ENCODE results near the gene SYVN1.

SYVN1 gene

GRCh38 chr11:65132988-65133700, 1.2 kb downstream of the SYVN1 start:
- Histone ChIP-seq H3K9me3 (ENCODE audit: control insufficient read depth, insufficient read depth, low read length) (no peaks in the 10 kb centered on the region), H3K27me3 (ENCODE audit: control insufficient read depth, insufficient read depth, low read length) (no peaks in the 10 kb centered on the region), H3K36me3 (ENCODE audit: control insufficient read depth, insufficient read depth, low read length) (peaks cover 21% of the 10 kb centered on the region), H3K27ac (ENCODE audit: low read length) (no peak overlapping the region), H3K4me3 (ENCODE audit: low read length) (peak overlapping the region; percentile 90; the same call in 1 of the 2 replicates), H3K4me1 (ENCODE audit: control insufficient read depth, insufficient read depth, low read length) (peaks cover 2% of the 10 kb centered on the region; the same call in 1 of the 2 replicates)
- no CpG with 5 or more reads among the region's 18 CpGs for WGBS (ENCODE audit: insufficient coverage, insufficient read length)
- DNase-seq (ENCODE audit: low read depth, low spot score), result no peak

- H3K4me3 ChIP-seq (ENCODE audit: low read length), result no peak overlapping the region
- no peak for DNase-seq (ENCODE audit: low read depth, low spot score)
- peaks cover 2% of the 10 kb centered on the region; the same call in 1 of the 2 replicates for H3K4me1 ChIP-seq (ENCODE audit: control insufficient read depth, insufficient read depth, low read length)
- no peak overlapping the region for H3K27ac ChIP-seq (ENCODE audit: low read length)
- no CpG with 5 or more reads among the region's 10 CpGs for WGBS (ENCODE audit: insufficient coverage, insufficient read length)
- peaks cover 28% of the 10 kb centered on the region for H3K36me3 ChIP-seq (ENCODE audit: control insufficient read depth, insufficient read depth, low read length)
- no peaks in the 10 kb centered on the region for H3K9me3 ChIP-seq (ENCODE audit: control insufficient read depth, insufficient read depth, low read length)
- no peaks in the 10 kb centered on the region for H3K27me3 ChIP-seq (ENCODE audit: control insufficient read depth, insufficient read depth, low read length)
Measured at GRCh38 chr11:65132238-65132987, 1.9 kb downstream of the SYVN1 start.

GRCh38 chr11:65131895-65132237, 2.5 kb downstream of the SYVN1 start:
- DNase-seq (ENCODE audit: low read depth, low spot score), result no peak
- Histone ChIP-seq H3K27ac (ENCODE audit: low read length) (no peak overlapping the region), H3K9me3 (ENCODE audit: control insufficient read depth, insufficient read depth, low read length) (no peaks in the 10 kb centered on the region), H3K27me3 (ENCODE audit: control insufficient read depth, insufficient read depth, low read length) (no peaks in the 10 kb centered on the region), H3K4me3 (ENCODE audit: low read length) (no peak overlapping the region), H3K36me3 (ENCODE audit: control insufficient read depth, insufficient read depth, low read length) (peaks cover 30% of the 10 kb centered on the region), H3K4me1 (ENCODE audit: control insufficient read depth, insufficient read depth, low read length) (peaks cover 2% of the 10 kb centered on the region; the same call in 1 of the 2 replicates)
- no CpG with 5 or more reads among the region's 6 CpGs for WGBS (ENCODE audit: insufficient coverage, insufficient read length)

GRCh38 chr11:65131417-65131776, 2.9 kb downstream of the SYVN1 start:
- Histone ChIP-seq H3K9me3 (ENCODE audit: control insufficient read depth, insufficient read depth, low read length) (no peaks in the 10 kb centered on the region), H3K4me1 (ENCODE audit: control insufficient read depth, insufficient read depth, low read length) (peaks cover 2% of the 10 kb centered on the region; the same call in 1 of the 2 replicates), H3K27ac (ENCODE audit: low read length) (no peak overlapping the region), H3K36me3 (ENCODE audit: control insufficient read depth, insufficient read depth, low read length) (peaks cover 34% of the 10 kb centered on the region), H3K27me3 (ENCODE audit: control insufficient read depth, insufficient read depth, low read length) (no peaks in the 10 kb centered on the region), H3K4me3 (ENCODE audit: low read length) (no peak overlapping the region)
- no CpG with 5 or more reads among the region's 3 CpGs for WGBS (ENCODE audit: insufficient coverage, insufficient read length)
- no peak for DNase-seq (ENCODE audit: low read depth, low spot score)

- Histone ChIP-seq H3K27ac (ENCODE audit: low read length) (no peak overlapping the region), H3K27me3 (ENCODE audit: control insufficient read depth, insufficient read depth, low read length) (no peaks in the 10 kb centered on the region), H3K9me3 (ENCODE audit: control insufficient read depth, insufficient read depth, low read length) (no peaks in the 10 kb centered on the region), H3K4me3 (ENCODE audit: low read length) (no peak overlapping the region), H3K36me3 (ENCODE audit: control insufficient read depth, insufficient read depth, low read length) (peaks cover 37% of the 10 kb centered on the region), H3K4me1 (ENCODE audit: control insufficient read depth, insufficient read depth, low read length) (peaks cover 2% of the 10 kb centered on the region; the same call in 1 of the 2 replicates)
- no CpG with 5 or more reads among the region's 19 CpGs for WGBS (ENCODE audit: insufficient coverage, insufficient read length)
- DNase-seq (ENCODE audit: low read depth, low spot score), result no peak
Measured at GRCh38 chr11:65130631-65131416, 3.5 kb downstream of the SYVN1 start.

DNA sequence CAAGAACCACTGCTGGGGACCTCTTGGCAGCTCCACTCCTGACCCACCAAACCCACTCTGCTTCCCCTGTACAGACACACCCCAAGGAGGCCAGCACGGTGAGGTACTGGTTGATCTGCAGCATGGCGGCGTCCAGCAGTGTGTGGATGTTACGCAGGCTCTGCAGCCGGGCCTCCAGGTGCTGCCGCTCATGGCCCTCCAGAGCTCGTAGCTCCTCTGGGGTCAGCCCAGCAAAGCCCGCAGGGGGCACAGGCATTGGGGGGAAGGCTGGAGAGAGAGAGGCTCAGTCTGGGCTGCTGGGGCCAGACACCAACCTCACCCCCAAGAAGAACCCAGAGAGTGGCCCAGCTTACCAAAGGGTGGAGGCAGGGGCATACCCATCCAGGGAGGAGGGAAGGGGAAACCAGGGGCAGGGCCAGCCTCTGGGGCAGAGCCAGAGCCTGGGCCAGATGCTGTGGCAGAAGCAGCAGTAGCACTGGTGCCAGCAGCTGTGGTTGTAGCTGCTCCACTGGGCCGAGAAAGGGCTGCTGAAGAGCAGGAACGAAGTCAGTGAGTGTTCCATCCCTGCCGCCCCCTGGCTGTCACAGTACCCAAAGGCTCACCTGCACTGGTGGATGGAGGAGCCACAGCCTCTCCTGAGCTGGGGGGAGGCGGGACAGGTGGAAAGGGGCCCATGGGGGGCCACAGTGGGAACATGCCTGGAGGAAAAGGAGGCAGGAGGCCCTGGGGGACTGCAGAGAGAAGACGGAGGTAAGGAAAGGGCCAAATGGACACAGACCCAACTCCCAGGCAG, 4.5 kb downstream of the SYVN1 start:
- Histone ChIP-seq H3K9me3 (ENCODE audit: control insufficient read depth, insufficient read depth, low read length) (no peaks in the 10 kb centered on the region), H3K27me3 (ENCODE audit: control insufficient read depth, insufficient read depth, low read length) (no peaks in the 10 kb centered on the region), H3K4me1 (ENCODE audit: control insufficient read depth, insufficient read depth, low read length) (peaks cover 2% of the 10 kb centered on the region; the same call in 1 of the 2 replicates), H3K4me3 (ENCODE audit: low read length) (no peak overlapping the region), H3K36me3 (ENCODE audit: control insufficient read depth, insufficient read depth, low read length) (peaks cover 47% of the 10 kb centered on the region), H3K27ac (ENCODE audit: low read length) (no peak overlapping the region)
- no peak for DNase-seq (ENCODE audit: low read depth, low spot score)
- no CpG with 5 or more reads among the region's 13 CpGs for WGBS (ENCODE audit: insufficient coverage, insufficient read length)

GRCh38 chr11:65128182-65129145, 5.9 kb downstream of the SYVN1 start:
- H3K36me3 ChIP-seq (ENCODE audit: control insufficient read depth, insufficient read depth, low read length), result peaks cover 49% of the 10 kb centered on the region
- no peak overlapping the region for H3K27ac ChIP-seq (ENCODE audit: low read length)
- DNase-seq (ENCODE audit: low read depth, low spot score), result no peak

DNA sequence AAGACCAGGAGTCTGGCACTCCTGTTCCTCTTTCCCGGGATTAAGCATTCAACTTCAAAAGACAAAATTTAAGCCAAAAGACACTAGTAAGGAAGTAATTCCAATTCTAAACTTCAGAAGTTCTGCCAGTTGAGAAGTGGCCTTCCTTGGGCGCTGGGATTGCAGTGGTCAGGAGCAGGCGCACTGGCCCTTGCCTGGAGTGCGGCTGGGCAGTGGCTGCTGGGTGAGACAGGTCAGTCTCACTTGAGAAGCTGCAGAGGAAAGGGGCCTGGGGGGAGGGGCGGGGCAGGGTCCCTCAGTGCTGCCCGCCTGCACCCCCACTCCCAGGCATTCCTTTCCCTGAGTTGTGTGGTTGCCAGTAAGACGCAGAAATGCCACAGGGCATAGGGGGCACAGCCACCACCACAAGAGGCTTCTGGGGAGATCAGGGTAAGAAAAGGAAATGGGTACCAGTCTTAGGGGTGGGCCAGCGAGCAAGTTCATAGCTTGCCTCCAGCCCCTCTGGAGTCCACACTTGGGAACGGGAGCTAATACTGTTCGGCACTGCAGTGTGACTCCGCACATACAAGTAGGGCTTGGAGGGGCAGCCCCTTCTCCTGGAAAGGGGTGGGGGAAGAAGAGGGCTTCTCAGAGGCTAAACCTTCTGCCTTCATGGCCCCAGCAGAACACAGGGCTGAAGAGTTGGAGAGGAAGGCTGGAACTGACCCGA, 6.7 kb downstream of the SYVN1 start:
- Histone ChIP-seq H3K4me3 (ENCODE audit: low read length) (no peak overlapping the region), H3K27me3 (ENCODE audit: control insufficient read depth, insufficient read depth, low read length) (no peaks in the 10 kb centered on the region), H3K27ac (ENCODE audit: low read length) (no peak overlapping the region), H3K4me1 (ENCODE audit: control insufficient read depth, insufficient read depth, low read length) (no peaks in the 10 kb centered on the region), H3K36me3 (ENCODE audit: control insufficient read depth, insufficient read depth, low read length) (peaks cover 49% of the 10 kb centered on the region), H3K9me3 (ENCODE audit: control insufficient read depth, insufficient read depth, low read length) (no peaks in the 10 kb centered on the region)
- WGBS (ENCODE audit: insufficient coverage, insufficient read length), result no CpG with 5 or more reads among the region's 12 CpGs
- no peak for DNase-seq (ENCODE audit: low read depth, low spot score)

More at GRCh38 chr11:65128182-65129145, 5.9 kb downstream of the SYVN1 start:
- WGBS (ENCODE audit: insufficient coverage, insufficient read length), result no CpG with 5 or more reads among the region's 15 CpGs
- Histone ChIP-seq H3K9me3 (ENCODE audit: control insufficient read depth, insufficient read depth, low read length) (no peaks in the 10 kb centered on the region), H3K4me3 (ENCODE audit: low read length) (no peak overlapping the region), H3K27me3 (ENCODE audit: control insufficient read depth, insufficient read depth, low read length) (no peaks in the 10 kb centered on the region), H3K4me1 (ENCODE audit: control insufficient read depth, insufficient read depth, low read length) (peaks cover 2% of the 10 kb centered on the region; the same call in 1 of the 2 replicates)

Measured in iPS DF 6.9 (cell line).